Parathyroid adenoma (tissue), 2 donors: ENCODE results near the gene ATG2A.
A peak's percentile ranks its signal among the peaks of the same experiment; 100 is the strongest.

ENCODE experiments used
- H2AFZ ChIP-seq: fragments of 300-600 bp; sonication (generic); one replicate; pipeline ENCODE4 v1.7.0; 2017; ENCODE audit warnings: antibody characterized with exemption, mild to moderate bottlenecking
- H3K27ac ChIP-seq: fragments of 300-600 bp; sonication (generic); one replicate; pipeline ENCODE4 v1.7.0; 2017
- H3K27me3 ChIP-seq: fragments of 300-600 bp; sonication (generic); one replicate; pipeline ENCODE4 v1.7.0; 2017; ENCODE audit warnings: low read length; ENCODE audit not compliant: control insufficient read depth, insufficient read depth
- H3K36me3 ChIP-seq: fragments of 300-600 bp; sonication (generic); one replicate; pipeline ENCODE4 v1.7.0; 2017; ENCODE audit warnings: low read length; ENCODE audit not compliant: control insufficient read depth, insufficient read depth
- H3K4me1 ChIP-seq: fragments of 300-600 bp; sonication (generic); one replicate; pipeline ENCODE4 v1.7.0; 2017; ENCODE audit warnings: control low read depth
- H3K4me2 ChIP-seq: fragments of 300-600 bp; sonication (generic); one replicate; pipeline ENCODE4 v1.7.0; 2017; ENCODE audit warnings: low read length
- H3K4me3 ChIP-seq: fragments of 300-600 bp; sonication (generic); one replicate; pipeline ENCODE4 v1.7.0; 2017; ENCODE audit warnings: low read depth, low read length
- H3K79me2 ChIP-seq: fragments of 300-600 bp; sonication (generic); one replicate; pipeline ENCODE4 v1.7.0; 2017; ENCODE audit warnings: control low read depth
- H3K9ac ChIP-seq: fragments of 300-600 bp; sonication (generic); one replicate; pipeline ENCODE4 v1.7.0; 2017; ENCODE audit warnings: mild to moderate bottlenecking
- H3K9me3 ChIP-seq: fragments of 300-600 bp; sonication (generic); one replicate; pipeline ENCODE4 v1.7.0; 2017; ENCODE audit warnings: low read length; ENCODE audit not compliant: control insufficient read depth
- TF ChIP-seq, protein P1 (sequence below): fragments of 300-600 bp; sonication (generic); IDR thresholded peaks from one replicate; pipeline ENCODE4 v1.7.0; 2017; ENCODE audit warnings: antibody characterized with exemption, mild to moderate bottlenecking
- donor health status: primary hyperparathyroidism.

The ATG2A gene

DNA sequence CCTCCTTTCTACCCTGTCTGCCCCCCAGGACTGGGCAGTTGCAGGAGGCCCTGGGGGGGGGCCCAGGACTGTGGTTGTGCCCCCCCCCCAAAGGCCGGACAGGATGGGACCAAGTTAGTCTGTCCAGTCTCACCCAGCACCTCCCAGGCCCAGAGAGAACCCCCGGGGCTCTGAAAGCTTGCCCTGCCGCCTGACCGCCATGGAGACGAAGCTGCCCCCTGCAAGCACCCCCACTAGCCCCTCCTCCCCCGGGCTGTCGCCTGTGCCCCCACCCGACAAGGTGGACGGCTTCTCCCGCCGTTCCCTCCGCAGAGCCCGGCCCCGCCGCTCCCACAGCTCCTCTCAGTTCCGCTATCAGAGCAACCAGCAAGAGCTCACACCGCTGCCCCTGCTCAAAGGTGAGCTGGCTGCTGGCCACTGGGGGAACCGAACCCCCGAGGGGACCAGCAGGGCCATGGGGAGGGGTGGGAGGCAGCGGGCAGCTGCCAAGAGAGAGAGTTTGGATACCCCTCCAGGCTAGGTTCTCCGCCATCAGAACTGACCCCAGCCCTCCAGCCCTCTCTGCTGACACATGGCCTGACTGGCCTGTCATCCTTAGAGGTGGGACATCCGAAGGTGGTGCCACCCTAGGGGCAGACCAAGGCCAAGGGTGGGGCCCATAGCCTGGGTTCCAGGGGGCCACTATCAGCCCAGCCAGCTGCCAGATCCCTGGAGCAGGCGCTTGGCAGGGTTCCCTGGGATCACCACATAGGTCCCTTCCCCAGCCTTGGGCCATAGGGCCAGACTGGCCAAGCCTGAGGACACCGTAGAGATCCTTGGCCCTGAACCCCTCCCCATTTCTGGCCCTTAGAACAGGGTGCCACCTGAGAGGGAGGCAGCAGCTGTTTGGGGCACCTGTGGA lies 8.8 kb upstream of the ATG2A start:
- Histone ChIP-seq H3K4me1 (peaks cover 2% of the 10 kb centered on the region), H3K36me3 (no peaks in the 10 kb centered on the region), H3K27ac (no peak overlapping the region), H3K9me3 (no peaks in the 10 kb centered on the region), H2AFZ (no peak overlapping the region), H3K79me2 (no peaks in the 10 kb centered on the region), H3K9ac (no peak overlapping the region), H3K4me2 (peak overlapping the region; percentile 96), H3K4me3 (peak overlapping the region; percentile 80), H3K27me3 (no peaks in the 10 kb centered on the region)
- TF ChIP-seq, protein P1, sequence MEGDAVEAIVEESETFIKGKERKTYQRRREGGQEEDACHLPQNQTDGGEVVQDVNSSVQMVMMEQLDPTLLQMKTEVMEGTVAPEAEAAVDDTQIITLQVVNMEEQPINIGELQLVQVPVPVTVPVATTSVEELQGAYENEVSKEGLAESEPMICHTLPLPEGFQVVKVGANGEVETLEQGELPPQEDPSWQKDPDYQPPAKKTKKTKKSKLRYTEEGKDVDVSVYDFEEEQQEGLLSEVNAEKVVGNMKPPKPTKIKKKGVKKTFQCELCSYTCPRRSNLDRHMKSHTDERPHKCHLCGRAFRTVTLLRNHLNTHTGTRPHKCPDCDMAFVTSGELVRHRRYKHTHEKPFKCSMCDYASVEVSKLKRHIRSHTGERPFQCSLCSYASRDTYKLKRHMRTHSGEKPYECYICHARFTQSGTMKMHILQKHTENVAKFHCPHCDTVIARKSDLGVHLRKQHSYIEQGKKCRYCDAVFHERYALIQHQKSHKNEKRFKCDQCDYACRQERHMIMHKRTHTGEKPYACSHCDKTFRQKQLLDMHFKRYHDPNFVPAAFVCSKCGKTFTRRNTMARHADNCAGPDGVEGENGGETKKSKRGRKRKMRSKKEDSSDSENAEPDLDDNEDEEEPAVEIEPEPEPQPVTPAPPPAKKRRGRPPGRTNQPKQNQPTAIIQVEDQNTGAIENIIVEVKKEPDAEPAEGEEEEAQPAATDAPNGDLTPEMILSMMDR = no peak

GRCh38 chr11:64924910-64925284 lies 7.9 kb upstream of the ATG2A start:
- peak overlapping the region; percentile 80 for H3K4me3 ChIP-seq
- H3K9me3 ChIP-seq = no peaks in the 10 kb centered on the region
- peaks cover 2% of the 10 kb centered on the region for H3K4me1 ChIP-seq
- TF ChIP-seq, protein P1 = no peak
- H2AFZ ChIP-seq = peak overlapping the region; percentile 89
- no peaks in the 10 kb centered on the region for H3K36me3 ChIP-seq
- H3K27ac ChIP-seq = no peak overlapping the region
- H3K79me2 ChIP-seq = no peaks in the 10 kb centered on the region
- no peaks in the 10 kb centered on the region for H3K27me3 ChIP-seq
- H3K9ac ChIP-seq = peak overlapping the region; percentile 53
- H3K4me2 ChIP-seq = peak overlapping the region; percentile 96

DNA sequence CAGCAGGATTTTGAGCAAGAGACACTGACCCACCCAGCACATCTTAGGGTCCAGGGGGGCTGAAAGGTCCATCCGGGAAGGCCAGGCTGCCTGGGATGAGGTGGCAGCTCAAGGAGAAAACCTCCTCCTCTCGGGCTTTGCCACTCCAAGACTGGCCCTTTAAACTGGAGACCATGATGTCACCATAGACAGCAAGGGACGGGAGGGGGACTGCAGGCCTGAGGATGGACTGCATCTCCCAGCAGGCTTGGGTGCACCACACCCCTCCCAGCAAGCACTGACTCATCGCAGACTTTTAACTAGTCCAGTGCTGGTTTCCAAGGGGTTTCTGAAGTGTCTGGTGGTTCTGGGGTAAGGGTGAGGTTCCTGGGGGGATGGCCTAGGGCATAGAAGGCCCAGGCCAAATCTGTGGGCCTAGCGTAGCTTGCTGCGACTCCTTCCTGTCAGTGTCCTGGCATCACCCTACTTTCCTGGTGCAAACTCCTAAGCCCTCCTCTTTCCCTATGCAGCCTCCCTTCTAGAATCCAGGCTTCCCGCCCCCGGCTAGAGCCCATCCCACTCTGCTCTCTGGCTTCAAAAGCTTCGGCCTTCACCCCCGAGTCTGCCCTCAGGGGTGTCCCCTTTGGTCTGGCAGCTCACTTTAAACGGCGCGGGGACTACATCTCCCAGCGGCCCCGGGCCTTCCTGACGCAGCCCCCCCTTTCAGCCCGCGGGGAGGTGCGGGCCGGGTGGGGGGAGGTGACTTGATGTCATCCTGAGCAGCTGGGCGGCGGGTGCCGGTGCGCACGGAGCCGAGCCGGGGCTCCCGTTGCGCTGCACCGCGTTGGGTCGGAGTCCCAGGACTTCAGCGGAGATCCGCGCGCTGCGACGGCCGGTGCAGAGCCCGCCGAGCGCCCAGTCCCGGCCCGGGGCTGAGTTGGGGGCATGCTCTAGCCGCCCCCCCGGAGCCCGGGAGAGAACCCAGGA lies 7.2 kb upstream of the ATG2A start, which contains the start of gene PPP2R5B:
Gene PPP2R5B, plus strand, starts transcription at position 746 of the 966 bp plus-strand sequence. CDS start 1,046 bp downstream, outside the sequence.
- Histone ChIP-seq H3K79me2 (no peaks in the 10 kb centered on the region), H3K9ac (peak within 1 kb of the TSS; percentile 53), H3K36me3 (no peaks in the 10 kb centered on the region), H3K27me3 (no peaks in the 10 kb centered on the region), H3K4me3 (peak within 1 kb of the TSS; percentile 80), H3K9me3 (no peaks in the 10 kb centered on the region), H2AFZ (peak within 1 kb of the TSS; percentile 89), H3K4me2 (peak within 1 kb of the TSS; percentile 96), H3K4me1 (peaks cover 2% of the 10 kb centered on the region), H3K27ac (peak within 1 kb of the TSS; percentile 85)
- TF ChIP-seq, protein P1 = no peak

DNA sequence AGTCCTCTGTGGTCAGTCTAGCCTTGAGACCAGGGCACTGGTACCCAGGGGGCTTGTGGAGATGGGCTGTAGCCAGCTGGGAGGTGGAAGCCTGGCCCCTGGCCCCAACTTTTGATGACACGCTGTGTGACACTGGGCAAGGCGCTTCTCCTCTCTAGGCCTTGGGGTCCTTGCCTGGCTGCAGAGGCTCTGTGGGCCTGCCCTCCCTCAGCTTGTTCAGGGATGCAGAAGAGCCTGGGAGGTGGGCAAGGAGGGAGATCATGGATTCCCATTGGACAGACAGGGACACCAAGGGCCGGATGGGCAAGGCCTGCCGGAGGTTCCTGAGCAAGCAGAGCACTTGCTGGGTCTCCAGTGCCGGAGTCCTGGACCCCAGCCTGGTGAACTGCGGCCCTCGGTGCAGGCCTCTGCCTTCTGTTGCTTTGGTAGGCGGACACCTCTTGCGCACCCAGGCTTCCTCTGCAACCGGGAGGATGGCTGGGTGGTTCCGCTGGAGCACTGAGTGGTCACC lies 6.2 kb upstream of the ATG2A start:
- no peaks in the 10 kb centered on the region for H3K27me3 ChIP-seq
- H3K36me3 ChIP-seq = no peaks in the 10 kb centered on the region
- no peak overlapping the region for H3K4me3 ChIP-seq
- no peak overlapping the region for H2AFZ ChIP-seq
- H3K4me1 ChIP-seq = peaks cover 2% of the 10 kb centered on the region
- H3K9ac ChIP-seq = no peak overlapping the region
- no peak overlapping the region for H3K4me2 ChIP-seq
- TF ChIP-seq, protein P1 = no peak
- H3K27ac ChIP-seq = no peak overlapping the region
- no peaks in the 10 kb centered on the region for H3K79me2 ChIP-seq
- no peaks in the 10 kb centered on the region for H3K9me3 ChIP-seq
